Natural killer cell (primary cell): ENCODE data around the gene PSORS1C1. TPM values are rescaled to one million over a fixed set of nuclear protein-coding genes. Genes with fewer than 3 reads are reported as not detected.

ENCODE experiments used
- ATAC-seq, 3 donors: fragments of 150-1000 bp in 2 of 3; fragments of 200-7000 bp in 1 of 3; cut with Tn5 transposase; 1 replicate in 1 of 3; 2 replicates in 2 of 3; pipeline ENCODE4 v1.10.0; 2021; ENCODE audit warnings: mild to moderate bottlenecking in 2 of 3, moderate library complexity in 2 of 3
- DNase-seq, 2 donors: peaks; one replicate each; pipeline versions ENCODE4 v3.0.0 to v3.0.0-alpha.2; 2013 to 2021; ENCODE audit warnings: mixed read lengths in 1 of 2
- H3K27ac ChIP-seq: one replicate; pipeline ENCODE4 v1.5.1; 2013; ENCODE audit warnings: mild to moderate bottlenecking, low read length
- H3K27me3 ChIP-seq: one replicate; pipeline ENCODE4 v1.6.1; 2013; ENCODE audit warnings: low read length; ENCODE audit not compliant: control insufficient read depth, insufficient read depth
- H3K36me3 ChIP-seq: one replicate; pipeline ENCODE4 v1.6.1; 2013; ENCODE audit warnings: low read length; ENCODE audit not compliant: control insufficient read depth, insufficient read depth
- H3K4me1 ChIP-seq: one replicate; pipeline ENCODE4 v1.6.1; 2013; ENCODE audit warnings: low read length; ENCODE audit not compliant: control insufficient read depth, insufficient read depth
- H3K4me3 ChIP-seq: one replicate; pipeline ENCODE4 v1.5.1; 2013; ENCODE audit warnings: low read length
- H3K9me3 ChIP-seq: one replicate; pipeline ENCODE4 v1.6.1; 2013; ENCODE audit warnings: low read length; ENCODE audit not compliant: control insufficient read depth, insufficient read depth
- H3K27ac Mint-ChIP-seq, 2 donors: one replicate each; pipeline ENCODE4 v1.8.0; 2022; ENCODE audit warnings: mild to moderate bottlenecking in 2 of 2, mixed read lengths in 2 of 2, moderate library complexity in 1 of 2
- H3K27me3 Mint-ChIP-seq, 2 donors: one replicate each; pipeline ENCODE4 v1.8.0; 2022; ENCODE audit warnings: low read depth in 2 of 2, mixed read lengths in 2 of 2
- H3K36me3 Mint-ChIP-seq: one replicate; pipeline ENCODE4 v1.8.0; 2022; ENCODE audit warnings: mixed read lengths
- H3K4me1 Mint-ChIP-seq, 2 donors: one replicate each; pipeline ENCODE4 v1.8.0; 2022; ENCODE audit warnings: mixed read lengths in 2 of 2
- H3K4me3 Mint-ChIP-seq: one replicate; pipeline ENCODE4 v1.8.0; 2022; ENCODE audit warnings: mild to moderate bottlenecking, moderate library complexity, mixed read lengths
- H3K9me3 Mint-ChIP-seq, 2 donors: one replicate each; pipeline ENCODE4 v1.8.0; 2022; ENCODE audit warnings: mixed read lengths in 2 of 2
- whole genome bisulfite sequencing: methylation state at CpG from one replicate; pipeline ENCODE4 v1.1.7; 2013; ENCODE audit warnings: missing lambda C conversion rate; ENCODE audit not compliant: insufficient coverage; 5-methylcytosine and 5-hydroxymethylcytosine counted together
- intact Hi-C: fragments of 100-400 bp; cut with micrococcal nuclease; formaldehyde crosslinking; loops from one replicate; pipeline ENCODE4 v1.14.2; 2022
- total RNA-seq, 4 donors: library from RNA; stranded (reverse); fragments of 120-200 nt in 1 of 4; gene quantifications; one replicate each; pipeline versions ENCODE4 v1.2.3 to v1.2.4, GENCODE V29; 2013 to 2022
- TF ChIP-seq, protein P1 (sequence below): fragments of 200-600 bp; IDR thresholded peaks from one replicate; pipeline ENCODE4 v1.8.0; 2022; ENCODE audit warnings: antibody characterized with exemption

The PSORS1C1 gene
- total RNA-seq, 3 donors from 2014 or later (not counting 1 experiment from before 2014, with no cell fraction given), result not detected

DNA sequence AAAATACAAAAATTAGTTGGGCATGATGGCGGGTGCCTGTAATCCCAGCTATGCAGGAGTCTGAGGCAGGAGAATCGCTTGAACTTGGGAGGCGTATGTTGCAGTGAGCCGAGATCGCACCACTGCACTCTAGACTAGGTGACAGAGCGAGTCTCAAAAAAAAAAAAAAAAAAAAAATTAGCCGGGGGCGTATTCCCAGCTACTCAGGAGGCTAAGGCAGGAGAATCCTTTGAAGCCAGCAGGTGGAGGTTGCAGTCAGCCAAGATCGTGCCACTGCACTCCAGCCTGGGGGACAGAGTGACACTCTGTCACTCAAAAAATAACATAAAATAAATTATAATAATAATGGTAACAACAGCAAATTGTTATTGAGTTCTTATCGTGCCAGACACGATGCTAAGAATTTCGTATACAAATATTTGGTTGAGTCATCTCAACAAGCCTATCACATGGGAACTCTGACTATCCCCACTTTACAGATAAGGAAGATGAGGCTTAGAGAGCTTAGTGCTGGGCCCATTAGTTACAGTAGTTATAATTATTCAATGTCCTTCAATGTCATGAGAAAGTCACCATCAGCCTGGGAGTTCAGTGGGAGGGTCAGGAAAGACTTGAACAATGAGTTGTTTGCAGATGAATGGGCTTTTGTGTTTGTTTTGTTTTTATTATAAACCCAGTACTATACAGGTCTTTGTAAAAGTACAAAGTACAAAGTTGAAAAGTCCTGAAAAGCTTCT, 21.7 kb upstream of the PSORS1C1 start:
- TF ChIP-seq, protein P1, sequence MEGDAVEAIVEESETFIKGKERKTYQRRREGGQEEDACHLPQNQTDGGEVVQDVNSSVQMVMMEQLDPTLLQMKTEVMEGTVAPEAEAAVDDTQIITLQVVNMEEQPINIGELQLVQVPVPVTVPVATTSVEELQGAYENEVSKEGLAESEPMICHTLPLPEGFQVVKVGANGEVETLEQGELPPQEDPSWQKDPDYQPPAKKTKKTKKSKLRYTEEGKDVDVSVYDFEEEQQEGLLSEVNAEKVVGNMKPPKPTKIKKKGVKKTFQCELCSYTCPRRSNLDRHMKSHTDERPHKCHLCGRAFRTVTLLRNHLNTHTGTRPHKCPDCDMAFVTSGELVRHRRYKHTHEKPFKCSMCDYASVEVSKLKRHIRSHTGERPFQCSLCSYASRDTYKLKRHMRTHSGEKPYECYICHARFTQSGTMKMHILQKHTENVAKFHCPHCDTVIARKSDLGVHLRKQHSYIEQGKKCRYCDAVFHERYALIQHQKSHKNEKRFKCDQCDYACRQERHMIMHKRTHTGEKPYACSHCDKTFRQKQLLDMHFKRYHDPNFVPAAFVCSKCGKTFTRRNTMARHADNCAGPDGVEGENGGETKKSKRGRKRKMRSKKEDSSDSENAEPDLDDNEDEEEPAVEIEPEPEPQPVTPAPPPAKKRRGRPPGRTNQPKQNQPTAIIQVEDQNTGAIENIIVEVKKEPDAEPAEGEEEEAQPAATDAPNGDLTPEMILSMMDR, result no peak
- H3K4me3 Mint-ChIP-seq, result no peak overlapping the region
- H3K27me3 ChIP-seq, result no peaks in the 10 kb centered on the region
- ATAC-seq, result no peak
- H3K27me3 Mint-ChIP-seq, result peaks cover 0 to 5% of the 10 kb centered on the region in 2 donors
- H3K4me1 Mint-ChIP-seq, result peaks cover 13 to 16% of the 10 kb centered on the region in 2 donors
- H3K36me3 ChIP-seq, result no peaks in the 10 kb centered on the region
- H3K4me3 ChIP-seq, result no peak overlapping the region
- no peak overlapping the region for H3K27ac Mint-ChIP-seq
- no peak for DNase-seq
- H3K9me3 ChIP-seq, result no peaks in the 10 kb centered on the region
- intact Hi-C loops, result no loop called here
- H3K27ac ChIP-seq, result no peak overlapping the region
- peaks cover 14% of the 10 kb centered on the region for H3K4me1 ChIP-seq
- H3K9me3 Mint-ChIP-seq, result no peaks in the 10 kb centered on the region
- no peaks in the 10 kb centered on the region for H3K36me3 Mint-ChIP-seq
- 99% methylated on average over 7 of the region's 12 CpGs for WGBS

DNA sequence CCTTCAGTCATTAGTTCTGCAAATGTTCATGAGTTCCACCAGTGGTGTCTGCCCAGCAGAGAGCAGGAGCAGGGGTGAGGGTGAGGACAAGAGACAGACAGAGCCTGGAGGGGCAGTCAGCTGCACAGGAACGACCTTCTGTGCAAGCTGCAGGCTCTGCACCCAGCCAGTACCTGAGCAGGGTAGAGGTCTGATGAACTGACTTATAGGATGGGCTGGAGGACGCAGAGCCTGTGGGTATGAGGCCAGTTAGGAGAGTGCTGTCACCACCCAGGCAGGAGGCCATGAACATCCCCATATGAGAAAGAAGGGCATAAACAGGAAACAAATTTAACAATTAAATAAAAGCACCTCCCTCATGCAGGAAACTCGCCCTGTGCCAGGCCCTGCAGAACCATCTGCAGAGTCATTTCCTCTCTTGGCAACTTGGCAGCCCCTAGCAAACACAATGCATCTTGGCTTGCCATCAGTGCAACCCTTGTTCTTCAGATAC, 20.2 kb upstream of the PSORS1C1 start:
- H3K27ac Mint-ChIP-seq, result peak overlapping the region; percentile 51 to 66
- no peaks in the 10 kb centered on the region for H3K27me3 ChIP-seq
- no peak overlapping the region for H3K4me3 ChIP-seq
- H3K36me3 Mint-ChIP-seq, result no peaks in the 10 kb centered on the region
- H3K4me1 ChIP-seq, result peaks cover 14% of the 10 kb centered on the region
- DNase-seq (peak in 1 of 2 donors; percentile 65), ATAC-seq (peak in 2 of 3 donors; percentile 38 to 54)
- H3K9me3 ChIP-seq, result no peaks in the 10 kb centered on the region
- 8% methylated on average over 3 of the region's 3 CpGs for WGBS
- peaks cover 13 to 16% of the 10 kb centered on the region in 2 donors for H3K4me1 Mint-ChIP-seq
- peak overlapping the region; percentile 1 for H3K27ac ChIP-seq
- no peaks in the 10 kb centered on the region for H3K36me3 ChIP-seq
- H3K9me3 Mint-ChIP-seq, result no peaks in the 10 kb centered on the region
- no peak overlapping the region for H3K4me3 Mint-ChIP-seq
- intact Hi-C loops, result no loop called here
- peaks cover 0 to 5% of the 10 kb centered on the region in 2 donors for H3K27me3 Mint-ChIP-seq
- TF ChIP-seq, protein P1, result no peak

DNA sequence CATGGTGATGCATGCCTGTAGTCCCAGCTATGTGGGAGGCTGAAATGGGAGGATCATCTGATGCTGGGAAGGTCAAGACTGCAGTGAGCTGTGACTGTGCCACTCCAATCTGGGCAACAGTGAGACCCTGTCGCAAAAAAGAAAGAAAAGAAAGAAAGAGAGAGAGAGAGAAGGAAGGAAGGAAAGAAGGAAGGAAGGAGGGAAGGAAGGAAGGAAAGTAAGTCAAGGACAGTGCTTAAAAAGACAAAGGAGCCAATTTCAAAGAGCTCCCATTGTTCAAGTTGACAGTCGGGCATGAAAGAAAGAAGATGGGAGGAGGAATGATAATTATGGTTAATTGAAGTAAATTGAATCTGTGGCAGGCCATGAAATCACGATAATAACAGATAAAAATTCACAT, 18.4 kb upstream of the PSORS1C1 start:
- Mint-ChIP-seq H3K27ac (no peak overlapping the region), H3K4me3 (no peak overlapping the region), H3K9me3 (no peaks in the 10 kb centered on the region), H3K27me3 (peaks cover 0 to 8% of the 10 kb centered on the region in 2 donors), H3K4me1 (peaks cover 13 to 16% of the 10 kb centered on the region in 2 donors), H3K36me3 (no peaks in the 10 kb centered on the region)
- Histone ChIP-seq H3K36me3 (no peaks in the 10 kb centered on the region), H3K4me3 (no peak overlapping the region), H3K9me3 (no peaks in the 10 kb centered on the region), H3K27ac (no peak overlapping the region), H3K4me1 (peaks cover 14% of the 10 kb centered on the region), H3K27me3 (no peaks in the 10 kb centered on the region)
- intact Hi-C loops, result no loop called here
- ATAC-seq (no peak), DNase-seq (no peak)
- TF ChIP-seq, protein P1, result no peak
- 99% methylated on average over 3 of the region's 3 CpGs for WGBS
